Activated T-helper 1 cell treated with anti-CD3 and anti-CD28 coated beads, Interleukin-12 subunit alpha, Interleukin-12 subunit beta, Interleukin-2, Interleukin-4 antibody, amounts not matched to agents 30 ng/mL and 10 ng/mL and 1 ng/mL, durations not matched to agents 14 hours and 24 hours and 36 hours (primary cell): ENCODE results near the gene DLX3. TPM values are rescaled to one million over a fixed set of nuclear protein-coding genes. Genes with fewer than 3 reads are reported as not detected.

Source experiments
- DNase-seq: peaks from one replicate; pipeline ENCODE4 v3.0.0; 2021; ENCODE audit warnings: low spot score
- H3K27ac Mint-ChIP-seq: one replicate; pipeline ENCODE4 v1.8.0; 2021; ENCODE audit warnings: mild to moderate bottlenecking, mixed read lengths
- H3K27me3 Mint-ChIP-seq: one replicate; pipeline ENCODE4 v1.8.0; 2022; ENCODE audit warnings: mild to moderate bottlenecking, moderate library complexity, mixed read lengths; ENCODE audit not compliant: insufficient read depth
- H3K36me3 Mint-ChIP-seq: one replicate; pipeline ENCODE4 v1.8.0; 2021; ENCODE audit warnings: low read depth, mixed read lengths
- H3K4me1 Mint-ChIP-seq: one replicate; pipeline ENCODE4 v1.8.0; 2021; ENCODE audit warnings: low read depth, mixed read lengths
- H3K4me3 Mint-ChIP-seq: one replicate; pipeline ENCODE4 v1.8.0; 2021; ENCODE audit warnings: mild to moderate bottlenecking, moderate library complexity, mixed read lengths
- H3K9me3 Mint-ChIP-seq: one replicate; pipeline ENCODE4 v1.8.0; 2021; ENCODE audit warnings: mixed read lengths
- intact Hi-C: fragments of 100-400 bp; cut with micrococcal nuclease; formaldehyde crosslinking; loops from one replicate; pipeline ENCODE4 v1.15.1; 2024
- total RNA-seq: library from RNA; stranded (reverse); gene quantifications from 2 replicates; pipeline ENCODE4 v1.2.3, GENCODE V29; 2022

Gene DLX3
- total RNA-seq, 1 donor from 2014 or later = not detected

DNA sequence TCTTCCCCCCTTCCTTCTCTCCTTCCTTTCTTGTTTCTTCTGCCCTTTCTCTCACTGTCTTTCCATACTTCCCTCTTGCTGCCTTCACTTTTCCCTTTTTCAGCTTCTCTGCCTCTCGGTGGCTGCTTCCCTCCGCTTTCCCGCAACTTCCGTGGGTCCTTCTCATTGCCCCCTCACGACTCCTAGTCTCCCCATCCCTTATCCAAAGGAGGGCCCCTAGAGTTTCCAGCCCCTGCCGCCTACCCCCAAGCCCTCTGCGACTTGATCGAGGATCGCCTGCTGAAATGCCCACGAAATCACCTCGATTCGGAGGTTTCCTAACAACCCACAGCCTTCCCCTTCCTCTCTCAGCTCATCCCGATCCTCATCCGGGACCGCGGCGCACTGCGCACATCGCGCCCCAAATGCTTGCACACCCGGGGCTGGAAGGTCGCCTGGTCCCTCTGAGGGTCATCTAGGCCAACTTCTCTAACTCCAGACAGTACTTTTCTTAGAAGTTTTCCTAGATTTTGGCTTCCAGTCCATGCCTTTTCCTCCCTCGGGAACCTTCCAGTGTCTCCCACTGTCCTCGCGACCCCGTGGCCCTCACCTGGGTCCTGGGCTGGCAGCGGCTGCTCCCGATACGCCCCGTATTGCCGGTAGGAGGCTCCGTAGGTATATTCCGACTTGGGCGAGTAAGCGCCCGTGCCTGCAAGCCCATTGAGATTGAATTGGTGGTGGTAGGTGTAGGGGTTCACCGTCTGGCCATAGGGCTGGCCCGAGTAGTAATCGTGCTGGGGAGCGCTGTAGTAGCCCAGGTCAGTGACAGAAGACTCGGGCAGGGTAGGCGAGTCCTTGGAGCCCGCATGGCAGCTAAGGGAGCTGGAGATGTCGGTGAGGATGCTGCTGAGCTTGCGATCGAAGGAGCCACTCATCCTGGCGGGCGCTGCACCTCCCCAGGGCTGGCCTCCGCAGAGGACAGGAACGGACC lies 654 bp downstream of the DLX3 start:
- intact Hi-C loops = loop anchor here (1.0 to 10.0 kb wide), 3 partner anchors 29 to 500 kb away; partner anchors contain the start of genes NGFR and SLC35B1
- no peaks in the 10 kb centered on the region for H3K36me3 Mint-ChIP-seq
- peaks cover 16% of the 10 kb centered on the region for H3K4me1 Mint-ChIP-seq
- peaks cover 68% of the 10 kb centered on the region for H3K27me3 Mint-ChIP-seq
- H3K27ac Mint-ChIP-seq = peak overlapping the region; percentile 79
- no peak for DNase-seq
- no peaks in the 10 kb centered on the region for H3K9me3 Mint-ChIP-seq
- H3K4me3 Mint-ChIP-seq = peak overlapping the region; percentile 78

DNA sequence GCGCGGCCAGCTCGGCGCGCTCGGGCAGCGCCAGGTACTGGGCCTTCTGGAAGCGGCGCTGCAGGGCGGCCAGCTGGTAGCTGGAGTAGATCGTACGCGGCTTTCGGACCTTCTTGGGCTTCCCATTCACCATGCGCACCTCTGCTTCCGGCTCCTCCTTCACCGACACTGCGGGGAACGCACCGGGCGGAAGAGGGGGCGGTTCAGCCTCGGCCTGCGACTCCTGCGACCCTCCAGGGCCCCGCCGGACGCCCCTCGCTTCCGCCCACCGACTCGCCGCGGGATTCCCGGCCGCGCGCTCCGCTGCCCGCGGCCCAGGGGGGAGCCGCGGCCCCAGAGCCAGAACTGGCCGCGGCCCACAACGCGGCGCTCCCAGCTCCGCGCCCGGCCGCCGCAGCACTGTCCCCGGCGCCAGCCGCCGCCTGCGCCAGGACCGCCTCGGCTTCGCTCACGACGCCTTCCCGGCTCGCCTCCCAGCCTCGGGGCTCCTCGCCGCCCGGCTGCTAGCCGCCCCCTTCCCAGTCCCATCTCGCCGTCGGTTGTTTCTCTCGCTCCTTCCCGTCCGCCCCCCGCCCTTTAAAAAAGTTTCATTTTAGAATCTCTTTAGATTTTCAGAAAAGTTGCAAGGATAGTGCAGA lies 1.5 kb downstream of the DLX3 start:
- Mint-ChIP-seq H3K4me1 (peaks cover 14% of the 10 kb centered on the region), H3K4me3 (peak overlapping the region; percentile 78), H3K9me3 (no peaks in the 10 kb centered on the region), H3K27ac (peak overlapping the region; percentile 79), H3K27me3 (peaks cover 73% of the 10 kb centered on the region), H3K36me3 (no peaks in the 10 kb centered on the region)
- peak; percentile 20 for DNase-seq
- intact Hi-C loops = loop anchor here (1.0 to 10.0 kb wide), 2 partner anchors 28 to 499 kb away; partner anchors contain the start of gene NGFR

DNA sequence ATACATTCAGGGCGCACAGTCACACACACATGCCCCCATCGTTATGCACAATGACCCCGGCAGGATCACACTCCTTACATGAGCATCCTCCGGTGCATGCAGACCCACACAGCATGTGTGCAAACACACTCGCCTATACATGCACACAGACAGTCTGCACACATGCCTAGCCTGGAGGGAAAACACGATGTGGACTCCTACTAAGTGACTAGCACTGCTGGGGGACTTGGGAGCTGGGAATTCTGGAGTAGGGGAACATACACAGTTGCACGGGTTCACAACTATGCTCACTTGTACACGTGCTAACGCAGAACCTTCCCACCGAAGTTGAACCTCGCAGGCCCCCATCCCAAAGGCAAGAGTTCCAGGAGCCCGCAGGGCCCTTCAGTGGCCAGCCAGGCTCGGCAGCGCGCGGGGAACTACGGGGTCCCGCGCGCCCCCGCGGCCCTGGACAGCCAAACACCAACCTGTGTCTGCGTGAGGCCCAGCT lies 2.0 kb downstream of the DLX3 start:
- H3K36me3 Mint-ChIP-seq = no peaks in the 10 kb centered on the region
- H3K4me3 Mint-ChIP-seq = peak overlapping the region; percentile 39
- no peaks in the 10 kb centered on the region for H3K9me3 Mint-ChIP-seq
- no peak overlapping the region for H3K27ac Mint-ChIP-seq
- H3K27me3 Mint-ChIP-seq = peaks cover 70% of the 10 kb centered on the region
- intact Hi-C loops = loop anchor here (10.0 kb wide), 1 partner anchor 498 kb away; the partner anchor contains the start of gene NGFR
- peaks cover 12% of the 10 kb centered on the region for H3K4me1 Mint-ChIP-seq
- DNase-seq = no peak

DNA sequence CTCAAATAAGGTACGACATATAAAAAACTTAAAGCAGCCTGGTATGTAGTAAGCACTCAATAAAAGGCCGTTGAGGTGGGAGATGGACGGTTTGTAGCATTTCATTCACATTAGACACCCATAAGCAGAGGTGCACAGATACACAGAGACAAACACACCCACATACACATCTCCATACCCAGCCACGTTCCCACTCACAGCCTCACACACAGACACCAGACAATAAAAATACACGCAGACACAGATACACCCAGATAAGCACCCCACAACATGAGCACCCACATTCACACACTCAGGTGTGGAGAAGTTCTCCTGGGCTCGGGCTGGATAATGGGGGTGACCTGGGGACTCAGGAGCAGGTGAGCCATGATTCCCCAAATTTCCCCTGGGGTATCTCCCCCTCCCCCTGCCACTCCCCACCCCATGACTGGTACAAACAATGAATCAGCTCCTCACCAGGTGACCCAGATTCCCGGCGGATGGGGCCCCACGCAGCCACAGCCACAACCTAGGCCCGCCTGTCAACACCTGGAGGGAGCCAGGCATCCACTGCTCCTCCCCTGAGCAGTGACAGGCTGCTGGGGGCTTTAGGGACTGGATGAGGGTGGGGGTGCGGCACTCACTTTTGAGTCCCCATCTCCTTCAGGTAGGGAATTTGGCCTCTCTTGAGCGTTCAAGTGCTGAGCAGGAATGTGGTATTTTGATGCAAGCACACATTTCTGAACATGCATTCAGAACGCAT lies 2.7 kb downstream of the DLX3 start:
- Mint-ChIP-seq H3K4me3 (peak overlapping the region; percentile 39), H3K27me3 (peaks cover 71% of the 10 kb centered on the region), H3K36me3 (no peaks in the 10 kb centered on the region), H3K27ac (no peak overlapping the region), H3K4me1 (peaks cover 12% of the 10 kb centered on the region), H3K9me3 (no peaks in the 10 kb centered on the region)
- intact Hi-C loops = loop anchor here (10.0 kb wide), 1 partner anchor 498 kb away; the partner anchor contains the start of gene NGFR
- DNase-seq = no peak

DNA sequence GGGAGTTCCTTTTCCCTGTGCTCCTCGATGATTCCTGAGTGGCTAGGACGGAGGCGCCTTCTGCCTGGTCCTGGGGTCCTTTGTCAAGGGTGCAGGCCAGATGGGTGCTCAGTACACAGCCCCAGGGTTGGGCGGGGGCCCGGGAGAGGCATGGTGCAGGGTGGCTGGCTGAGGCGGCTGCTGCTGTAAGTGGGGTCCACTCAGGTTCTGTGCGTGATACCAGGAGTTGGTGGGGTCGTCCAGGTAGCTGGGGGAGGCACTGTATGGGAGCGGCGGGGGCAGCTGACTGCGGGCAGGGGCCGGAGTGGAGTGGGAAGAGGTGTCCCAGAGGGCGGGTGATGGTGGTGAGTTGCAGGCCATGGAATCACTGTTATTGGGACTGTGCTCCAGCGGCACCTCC lies 3.6 kb downstream of the DLX3 start:
- DNase-seq = no peak
- Mint-ChIP-seq H3K27me3 (peaks cover 75% of the 10 kb centered on the region), H3K4me3 (no peak overlapping the region), H3K4me1 (peaks cover 12% of the 10 kb centered on the region), H3K36me3 (no peaks in the 10 kb centered on the region), H3K9me3 (no peaks in the 10 kb centered on the region), H3K27ac (no peak overlapping the region)
- intact Hi-C loops = loop anchor here (10.0 kb wide), 1 partner anchor 497 kb away; the partner anchor contains the start of gene NGFR

DNA sequence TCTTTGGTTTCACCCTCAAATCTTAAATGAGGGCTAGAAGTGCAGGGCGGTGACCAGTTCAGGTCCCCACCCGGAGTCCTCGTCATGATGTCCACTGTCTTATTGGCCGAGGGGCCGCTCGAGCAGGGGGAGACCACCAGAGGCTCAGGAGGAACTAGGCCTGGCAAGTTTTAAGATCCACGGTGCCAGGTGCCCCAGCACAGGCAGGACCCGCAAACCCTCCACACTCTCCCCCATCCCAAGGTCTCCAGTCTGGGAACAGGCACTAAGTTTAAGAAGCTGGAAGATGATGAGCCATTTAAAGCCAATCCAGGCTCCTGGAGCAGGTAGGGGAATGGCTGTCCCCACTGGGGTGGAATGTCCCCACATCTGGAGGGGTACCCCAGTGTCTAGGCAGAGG lies 4.1 kb downstream of the DLX3 start:
- no peak overlapping the region for H3K4me3 Mint-ChIP-seq
- intact Hi-C loops = loop anchor here (10.0 kb wide), 1 partner anchor 496 kb away; the partner anchor contains the start of gene NGFR

DNA sequence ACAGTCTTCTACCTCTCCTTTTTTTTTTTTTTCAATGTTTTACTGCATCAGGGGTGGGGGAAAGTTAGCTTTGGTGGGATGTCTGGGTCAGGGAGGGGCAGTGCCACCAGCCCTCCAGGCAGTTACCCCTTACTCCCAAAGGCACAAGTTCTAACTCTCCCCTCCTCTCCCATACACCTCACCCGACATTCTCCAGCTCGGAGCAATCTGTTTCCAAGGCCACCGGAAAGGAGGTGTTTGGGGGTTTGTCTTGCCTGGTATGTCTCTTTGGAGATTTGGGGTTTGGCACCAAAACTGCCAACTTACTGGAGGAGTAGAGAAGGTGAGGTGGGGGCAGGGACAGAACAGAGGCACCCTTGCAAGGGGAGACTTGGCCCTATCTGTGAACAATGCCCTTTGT lies 4.7 kb downstream of the DLX3 start:
- Mint-ChIP-seq H3K27ac (no peak overlapping the region), H3K27me3 (peaks cover 66% of the 10 kb centered on the region), H3K36me3 (no peaks in the 10 kb centered on the region), H3K4me1 (peaks cover 12% of the 10 kb centered on the region), H3K9me3 (no peaks in the 10 kb centered on the region), H3K4me3 (no peak overlapping the region)
- no peak for DNase-seq
- intact Hi-C loops = loop anchor here (10.0 kb wide), 1 partner anchor 496 kb away; the partner anchor contains the start of gene NGFR

More for the DNA sequence above, 4.1 kb downstream of the DLX3 start:
- DNase-seq = no peak
- Mint-ChIP-seq H3K9me3 (no peaks in the 10 kb centered on the region), H3K27ac (no peak overlapping the region), H3K27me3 (peaks cover 71% of the 10 kb centered on the region), H3K4me1 (peaks cover 12% of the 10 kb centered on the region), H3K36me3 (no peaks in the 10 kb centered on the region)

DNA sequence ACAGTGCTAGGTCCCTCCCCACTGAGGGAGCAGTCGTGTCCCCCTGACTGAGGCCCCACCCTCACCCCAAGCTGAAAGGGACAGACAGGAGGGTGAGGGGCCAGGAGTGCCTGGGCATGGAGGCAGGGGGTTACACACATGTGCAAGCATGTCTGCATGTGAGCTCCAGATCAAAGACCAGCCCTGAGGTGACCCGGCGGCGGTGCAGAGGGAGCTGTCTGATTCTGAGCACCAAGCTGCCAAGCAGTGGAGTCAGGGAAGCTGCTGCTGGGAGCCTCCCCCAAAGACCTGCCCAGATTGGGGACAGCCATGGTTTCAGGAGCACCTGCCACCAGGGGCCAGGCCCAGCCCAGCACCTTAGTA lies 5.5 kb downstream of the DLX3 start:
- H3K36me3 Mint-ChIP-seq = no peaks in the 10 kb centered on the region
- no peak for DNase-seq
- H3K27ac Mint-ChIP-seq = no peak overlapping the region
- no peaks in the 10 kb centered on the region for H3K9me3 Mint-ChIP-seq
- intact Hi-C loops = no loop called here
- H3K4me1 Mint-ChIP-seq = peaks cover 8% of the 10 kb centered on the region
- H3K27me3 Mint-ChIP-seq = peaks cover 58% of the 10 kb centered on the region
- H3K4me3 Mint-ChIP-seq = no peak overlapping the region

DNA sequence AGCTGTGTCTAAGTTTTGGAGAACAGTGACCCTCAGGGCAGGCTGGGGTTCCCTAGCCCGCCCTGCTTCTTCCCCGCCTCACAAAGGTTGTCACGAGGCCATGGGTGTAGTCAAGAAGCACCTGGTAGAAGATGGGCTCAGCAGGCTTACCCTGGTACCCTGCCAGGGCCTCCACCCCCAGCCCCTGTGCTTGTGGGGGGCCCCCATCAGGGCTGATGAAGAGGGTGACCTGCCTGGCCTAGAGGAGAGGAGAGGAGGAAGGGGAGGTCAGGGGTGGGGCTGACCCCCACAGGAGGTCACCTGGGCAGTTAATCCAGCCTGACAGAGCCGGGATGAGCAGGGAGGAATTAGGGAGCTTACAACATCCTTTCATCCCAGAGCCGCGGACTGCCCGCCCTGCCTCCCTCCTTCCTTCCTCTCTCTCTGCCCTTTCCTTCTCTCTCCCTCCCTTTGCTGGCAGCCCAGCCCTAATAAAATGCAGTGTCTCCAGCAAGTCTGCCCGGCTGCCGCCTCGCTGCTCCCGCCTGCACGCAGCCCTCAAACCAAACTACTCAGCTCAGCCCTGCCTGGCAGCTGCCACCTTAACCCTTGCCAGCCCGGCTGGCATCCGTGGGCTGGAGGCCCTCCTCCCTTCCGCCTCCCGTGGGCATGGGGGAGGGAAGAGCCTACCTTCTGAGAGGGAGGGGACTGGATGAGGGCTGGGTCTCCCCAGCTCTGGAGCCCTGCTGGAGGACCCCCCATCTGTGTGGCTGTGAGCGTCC lies 7.2 kb downstream of the DLX3 start:
- no peaks in the 10 kb centered on the region for H3K4me1 Mint-ChIP-seq
- intact Hi-C loops = no loop called here
- no peaks in the 10 kb centered on the region for H3K36me3 Mint-ChIP-seq
- no peak overlapping the region for H3K27ac Mint-ChIP-seq
- no peak for DNase-seq
- H3K9me3 Mint-ChIP-seq = no peaks in the 10 kb centered on the region
- H3K4me3 Mint-ChIP-seq = no peak overlapping the region
- H3K27me3 Mint-ChIP-seq = peaks cover 47% of the 10 kb centered on the region

DNA sequence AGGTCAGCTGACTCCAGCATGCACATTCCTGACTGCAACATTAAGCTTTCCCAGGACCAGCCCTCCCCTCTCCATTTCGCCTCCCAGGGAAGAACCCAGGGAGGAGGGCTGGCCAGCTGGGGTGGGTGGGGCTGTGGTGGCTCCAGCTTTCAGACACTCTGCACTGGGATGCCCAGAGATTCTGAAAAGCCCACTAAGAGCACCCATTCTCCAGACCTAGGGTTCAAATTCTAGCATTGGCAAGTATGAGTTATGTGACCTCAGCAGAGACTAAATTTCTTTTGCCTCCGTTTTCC lies 7.8 kb downstream of the DLX3 start:
- peaks cover 45% of the 10 kb centered on the region for H3K27me3 Mint-ChIP-seq
- DNase-seq = no peak
- no peak overlapping the region for H3K4me3 Mint-ChIP-seq
- H3K9me3 Mint-ChIP-seq = no peaks in the 10 kb centered on the region
- no peaks in the 10 kb centered on the region for H3K4me1 Mint-ChIP-seq
- no peaks in the 10 kb centered on the region for H3K36me3 Mint-ChIP-seq
- no peak overlapping the region for H3K27ac Mint-ChIP-seq
- intact Hi-C loops = no loop called here

DNA sequence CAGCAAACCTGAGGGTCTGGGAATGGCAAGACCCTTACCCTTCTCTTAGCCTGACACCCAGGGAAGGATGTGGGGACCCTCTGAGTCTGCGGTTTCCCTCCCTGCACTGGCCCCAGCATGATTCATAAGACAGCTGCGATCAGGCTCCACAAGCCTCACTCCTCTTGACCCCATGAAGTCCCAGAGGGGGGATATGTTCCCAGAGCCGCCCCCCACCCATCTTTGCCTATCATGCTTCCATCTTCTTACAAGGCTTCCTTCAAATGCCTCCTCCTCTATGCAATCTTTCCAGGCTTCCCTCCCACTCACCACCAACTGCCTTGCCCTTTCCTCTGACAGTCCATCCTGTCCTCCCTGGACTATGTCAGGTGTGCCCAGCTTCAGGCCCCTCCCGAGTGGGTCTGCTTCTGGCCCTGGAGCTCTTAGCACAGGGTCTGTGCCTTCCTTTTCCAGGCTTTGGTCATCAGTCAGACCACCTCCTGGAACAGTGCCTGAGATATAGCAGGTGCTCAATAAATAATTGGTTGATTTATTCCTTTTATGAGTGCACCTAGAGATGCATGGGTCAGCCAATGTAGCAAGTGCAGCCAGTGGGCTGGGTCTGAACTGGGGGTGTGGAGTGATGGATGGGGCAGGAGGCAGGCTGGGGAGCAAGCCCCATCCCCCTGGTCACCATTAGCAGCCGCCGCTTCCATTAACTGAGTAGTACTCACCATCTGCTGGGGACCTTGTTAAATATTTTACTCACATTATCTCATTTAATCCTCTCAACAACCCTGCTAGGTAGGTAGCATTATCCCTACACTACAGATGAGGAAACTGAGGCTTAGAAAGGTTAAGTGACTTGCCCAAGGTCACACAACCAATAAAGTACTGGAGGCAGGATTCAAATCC lies 8.4 kb downstream of the DLX3 start:
- intact Hi-C loops = no loop called here
- Mint-ChIP-seq H3K27me3 (peaks cover 44% of the 10 kb centered on the region), H3K4me3 (no peak overlapping the region), H3K4me1 (no peaks in the 10 kb centered on the region), H3K9me3 (no peaks in the 10 kb centered on the region), H3K27ac (no peak overlapping the region), H3K36me3 (no peaks in the 10 kb centered on the region)
- no peak for DNase-seq
